GM12892 (cell line): Measurements from ENCODE around the gene NBPF9. TPM values are rescaled to one million over a fixed set of nuclear protein-coding genes. Genes with fewer than 3 reads are reported as not detected.
"Not testable (repeated sequence)": the region's sequence is repeated elsewhere in the genome, so short reads cannot be mapped to it uniquely, and the experiment has no call there.

ENCODE experiments used
- DNase-seq: peaks from one replicate; pipeline ENCODE4 v3.0.0; 2011; ENCODE audit not compliant: insufficient read length
- FAIRE-seq: peaks from 2 replicates; lab custom pipeline; 2011; peaks lifted over from hg19 to GRCh38; lab: Jason Lieb, UNC
- polyA plus RNA-seq: library from polyadenylated mRNA; unstranded; fragments of >200 nt; gene quantifications from one replicate; pipeline ENCODE4 v1.2.1, GENCODE V29; 2012; ENCODE audit warnings: missing spikeins, inconsistent platforms; ENCODE audit not compliant: missing spikeins

NBPF9 gene, protein sequence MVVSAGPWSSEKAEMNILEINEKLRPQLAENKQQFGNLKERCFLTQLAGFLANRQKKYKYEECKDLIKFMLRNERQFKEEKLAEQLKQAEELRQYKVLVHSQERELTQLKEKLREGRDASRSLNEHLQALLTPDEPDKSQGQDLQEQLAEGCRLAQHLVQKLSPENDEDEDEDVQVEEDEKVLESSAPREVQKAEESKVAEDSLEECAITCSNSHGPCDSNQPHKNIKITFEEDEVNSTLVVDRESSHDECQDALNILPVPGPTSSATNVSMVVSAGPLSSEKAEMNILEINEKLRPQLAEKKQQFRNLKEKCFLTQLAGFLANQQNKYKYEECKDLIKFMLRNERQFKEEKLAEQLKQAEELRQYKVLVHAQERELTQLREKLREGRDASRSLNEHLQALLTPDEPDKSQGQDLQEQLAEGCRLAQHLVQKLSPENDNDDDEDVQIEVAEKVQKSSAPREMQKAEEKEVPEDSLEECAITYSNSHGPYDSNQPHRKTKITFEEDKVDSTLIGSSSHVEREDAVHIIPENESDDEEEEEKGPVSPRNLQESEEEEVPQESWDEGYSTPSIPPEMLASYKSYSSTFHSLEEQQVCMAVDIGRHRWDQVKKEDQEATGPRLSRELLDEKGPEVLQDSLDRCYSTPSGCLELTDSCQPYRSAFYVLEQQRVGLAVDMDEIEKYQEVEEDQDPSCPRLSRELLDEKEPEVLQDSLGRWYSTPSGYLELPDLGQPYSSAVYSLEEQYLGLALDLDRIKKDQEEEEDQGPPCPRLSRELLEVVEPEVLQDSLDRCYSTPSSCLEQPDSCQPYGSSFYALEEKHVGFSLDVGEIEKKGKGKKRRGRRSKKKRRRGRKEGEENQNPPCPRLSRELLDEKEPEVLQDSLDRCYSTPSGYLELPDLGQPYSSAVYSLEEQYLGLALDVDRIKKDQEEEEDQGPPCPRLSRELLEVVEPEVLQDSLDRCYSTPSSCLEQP (N-terminal part only)
- 12.3 TPM for polyA plus RNA-seq

DNA sequence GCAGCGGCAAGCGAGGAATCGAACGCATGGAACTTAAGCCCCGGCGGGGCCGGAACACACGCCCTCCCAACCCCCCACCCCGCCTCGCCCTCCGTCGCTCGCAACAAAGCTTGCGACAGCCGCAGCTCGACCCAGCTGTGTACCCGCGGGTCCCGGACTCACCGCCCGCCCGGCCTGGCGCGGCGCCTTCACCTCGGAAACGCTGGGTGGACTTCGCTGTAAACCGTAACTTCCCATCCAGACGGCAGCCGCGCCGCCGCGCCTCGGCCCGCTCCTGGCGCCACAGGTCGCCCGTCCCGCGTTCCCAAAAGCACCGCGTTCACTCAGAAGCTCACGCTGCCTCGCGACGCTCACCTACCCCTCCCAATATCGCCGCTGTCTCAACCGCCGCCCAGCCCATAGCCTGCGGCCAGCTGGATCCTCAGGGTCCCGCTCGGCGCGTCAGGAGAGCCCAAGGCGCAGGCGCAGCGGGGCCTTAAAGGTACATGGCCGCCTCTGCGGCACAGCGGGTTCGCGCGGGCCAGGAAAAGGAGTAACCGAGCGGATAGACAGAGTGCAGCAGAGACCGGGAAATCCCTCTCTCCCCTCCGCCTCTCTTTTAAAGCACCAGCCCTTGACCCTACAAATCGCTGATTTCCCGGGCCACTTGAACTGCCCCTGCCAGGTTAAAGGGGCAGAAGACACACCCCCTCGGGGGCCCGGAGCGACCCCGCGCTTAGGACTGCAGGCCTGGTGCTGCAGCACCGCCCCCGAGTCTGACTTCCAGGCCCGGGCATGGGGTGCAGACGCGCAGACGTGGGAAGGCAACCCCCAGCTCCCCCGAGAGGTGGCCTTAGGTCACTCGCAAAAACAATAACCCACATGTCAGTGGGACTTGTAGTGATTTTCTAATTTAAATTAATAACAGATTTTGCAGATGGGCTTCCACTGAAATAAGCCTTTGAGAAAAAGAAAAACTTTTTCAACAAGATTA lies at the start of gene NBPF9:
Gene NBPF9 (minus strand): TSS at position 443 of the 973 bp plus-strand sequence. CDS start 21,412 bp downstream, outside the sequence.
- peak; percentile 84 for FAIRE-seq
- not testable (repeated sequence) for DNase-seq

DNA sequence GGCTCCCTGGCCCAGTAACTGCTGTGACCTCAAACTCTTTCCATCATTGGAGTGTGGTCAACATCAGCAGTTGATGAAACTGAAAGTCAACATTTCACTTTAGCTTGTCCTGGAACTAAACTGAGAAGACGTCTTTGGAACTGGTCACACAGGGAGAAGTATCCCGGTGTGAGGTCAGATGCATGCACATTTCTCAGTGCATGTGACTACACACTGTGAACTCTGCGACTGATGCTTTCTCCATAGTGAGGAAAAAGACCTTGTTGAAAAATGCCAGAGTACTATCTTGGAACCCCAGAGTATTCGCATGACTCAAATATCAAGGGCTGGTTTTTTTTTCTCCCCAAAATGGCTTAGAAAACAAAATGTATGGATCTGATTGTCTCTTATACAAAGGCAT lies 46.6 kb upstream of the NBPF9 start:
- not testable (repeated sequence) for FAIRE-seq, DNase-seq

DNA sequence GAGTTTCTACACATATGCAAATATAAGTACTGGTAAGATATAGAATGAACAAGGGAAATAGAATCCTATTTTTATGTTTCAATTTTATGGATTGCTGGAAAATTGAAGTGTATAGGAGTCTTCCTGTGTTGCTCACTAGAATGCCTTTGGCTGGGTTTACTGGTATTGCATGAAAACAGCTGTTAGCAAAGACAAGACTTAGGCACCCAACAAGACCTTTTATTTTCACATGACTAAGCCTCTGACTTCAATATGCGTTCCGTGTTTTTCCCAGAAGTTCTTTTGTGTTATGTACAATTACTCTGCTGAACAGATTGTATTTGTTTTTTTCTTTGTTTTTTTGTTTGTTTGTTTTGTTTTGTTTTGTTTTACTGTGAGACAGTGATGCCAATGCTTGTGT lies 34.2 kb upstream of the NBPF9 start:
- DNase-seq, FAIRE-seq: not testable (repeated sequence)

DNA sequence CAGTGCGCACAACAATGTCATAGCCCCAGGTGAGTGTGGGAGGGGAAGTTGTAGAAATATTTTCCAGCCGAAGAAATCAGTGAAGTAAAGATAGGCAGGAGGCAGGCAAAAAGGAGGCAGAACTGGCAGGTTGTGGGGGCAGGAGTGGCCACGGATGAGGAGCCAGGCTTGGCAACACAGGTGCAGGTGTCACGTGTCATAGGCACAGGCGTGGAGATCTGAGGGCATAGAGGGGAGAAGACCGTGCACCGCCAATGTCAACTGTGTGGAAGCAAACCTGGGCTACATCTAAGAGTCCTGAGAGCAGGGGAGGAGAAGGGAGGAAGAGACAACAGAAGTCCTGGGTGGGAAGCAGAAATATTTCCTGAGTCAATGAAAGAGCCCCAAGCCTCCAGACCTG lies 27.6 kb upstream of the NBPF9 start:
- not testable (repeated sequence) for DNase-seq, FAIRE-seq

DNA sequence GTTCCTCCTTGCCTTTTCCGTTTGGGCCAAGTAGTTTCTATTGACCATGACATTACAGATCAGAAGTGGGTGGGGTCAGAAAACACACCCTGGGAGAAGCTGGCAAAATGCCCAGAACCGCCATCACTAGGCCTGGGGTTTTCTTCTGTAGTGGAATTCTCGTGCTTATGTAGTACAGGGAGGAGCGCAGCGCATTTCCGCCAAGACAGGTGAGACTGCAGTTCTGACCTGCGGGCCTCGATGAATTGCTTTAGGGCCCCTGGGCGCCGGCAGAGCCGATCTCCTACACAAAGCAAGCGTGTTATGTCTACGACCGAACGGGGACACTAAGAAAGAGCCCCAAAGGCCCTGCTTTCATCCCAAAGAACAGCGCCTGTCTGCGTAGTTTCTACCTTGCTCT lies 25.9 kb upstream of the NBPF9 start:
- not testable (repeated sequence) for FAIRE-seq, DNase-seq

- DNase-seq, FAIRE-seq: not testable (repeated sequence)
Measured at GRCh38 chr1:149126555-149127145, 23.3 kb upstream of the NBPF9 start.

- FAIRE-seq, DNase-seq: not testable (repeated sequence)
Measured at GRCh38 chr1:149123948-149124926, 20.9 kb upstream of the NBPF9 start.

- FAIRE-seq = not testable (repeated sequence)
Measured at GRCh38 chr1:149112828-149113227, 9.5 kb upstream of the NBPF9 start.

DNA sequence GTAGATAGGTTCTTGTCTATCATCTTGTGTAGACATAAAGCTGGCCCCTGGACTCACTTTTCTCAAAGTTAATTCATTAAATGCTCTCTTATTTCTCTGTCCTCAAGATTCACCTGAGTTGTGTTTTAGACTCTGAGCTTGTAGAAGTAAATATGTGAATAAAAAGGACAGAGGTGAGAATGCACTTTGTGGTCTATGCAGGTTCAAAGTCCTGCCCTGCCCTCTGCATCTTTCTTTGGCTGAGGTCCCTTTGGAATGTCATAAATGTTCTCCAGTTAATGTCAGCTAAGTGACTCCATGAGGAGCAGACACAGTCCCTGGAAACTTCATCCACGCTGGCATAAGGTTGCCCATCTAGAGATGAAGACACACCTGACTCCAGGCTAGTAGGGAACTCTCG lies 7.0 kb upstream of the NBPF9 start:
- not testable (repeated sequence) for DNase-seq, FAIRE-seq

More at GRCh38 chr1:149112828-149113227, 9.5 kb upstream of the NBPF9 start:
- DNase-seq = not testable (repeated sequence)

- DNase-seq, FAIRE-seq: not testable (repeated sequence)
Measured at GRCh38 chr1:149102574-149102973, 777 bp downstream of the NBPF9 start.

- FAIRE-seq, DNase-seq: not testable (repeated sequence)
Measured at GRCh38 chr1:149098276-149098675, 5.1 kb downstream of the NBPF9 start.

- DNase-seq, FAIRE-seq: not testable (repeated sequence)
Measured at GRCh38 chr1:149093155-149093554, 10.2 kb downstream of the NBPF9 start.

- FAIRE-seq = not testable (repeated sequence)
Measured at GRCh38 chr1:149075505-149076127, 27.7 kb downstream of the NBPF9 start.

DNA sequence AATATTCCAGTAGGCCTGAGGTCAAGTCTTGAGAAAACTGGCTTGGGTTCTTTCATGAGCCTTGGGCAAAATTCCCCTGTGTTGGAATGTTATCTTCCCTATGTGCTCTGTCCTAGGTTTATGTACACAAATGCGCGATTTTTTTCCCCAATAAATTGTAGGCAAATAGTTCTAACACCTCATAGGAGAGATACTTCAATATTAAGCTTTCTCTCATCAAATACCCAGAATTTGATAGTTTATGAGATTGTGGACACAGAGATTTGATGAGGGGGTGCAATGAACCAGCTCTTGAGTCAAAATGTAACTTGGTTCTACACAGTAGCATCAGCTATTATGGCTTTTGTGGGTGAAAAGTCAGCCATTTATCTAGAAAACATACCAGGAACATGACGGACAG lies 38.7 kb downstream of the NBPF9 start:
- not testable (repeated sequence) for FAIRE-seq, DNase-seq

More at GRCh38 chr1:149075505-149076127, 27.7 kb downstream of the NBPF9 start:
- not testable (repeated sequence) for DNase-seq

DNA sequence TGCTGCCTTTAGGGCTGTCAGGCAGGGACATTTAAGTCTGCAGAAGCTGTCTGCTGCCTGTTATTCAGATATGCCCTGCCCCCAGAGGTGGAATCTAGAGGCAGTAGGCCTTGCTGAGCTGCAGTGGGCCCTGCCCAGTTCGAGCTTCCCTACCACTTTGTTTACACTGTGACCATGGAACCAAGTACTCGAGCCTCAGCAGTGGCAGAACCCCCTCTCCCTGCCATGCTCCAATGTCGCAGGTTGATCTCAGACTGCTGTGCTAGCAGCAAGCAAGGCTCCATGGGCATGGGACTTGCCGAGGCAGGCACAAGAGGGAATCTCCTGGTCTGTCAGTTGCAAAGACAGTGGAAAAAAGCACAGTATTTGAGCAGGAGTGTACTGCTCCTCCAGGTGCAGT lies 60.3 kb downstream of the NBPF9 start:
- DNase-seq, FAIRE-seq: not testable (repeated sequence)

DNA sequence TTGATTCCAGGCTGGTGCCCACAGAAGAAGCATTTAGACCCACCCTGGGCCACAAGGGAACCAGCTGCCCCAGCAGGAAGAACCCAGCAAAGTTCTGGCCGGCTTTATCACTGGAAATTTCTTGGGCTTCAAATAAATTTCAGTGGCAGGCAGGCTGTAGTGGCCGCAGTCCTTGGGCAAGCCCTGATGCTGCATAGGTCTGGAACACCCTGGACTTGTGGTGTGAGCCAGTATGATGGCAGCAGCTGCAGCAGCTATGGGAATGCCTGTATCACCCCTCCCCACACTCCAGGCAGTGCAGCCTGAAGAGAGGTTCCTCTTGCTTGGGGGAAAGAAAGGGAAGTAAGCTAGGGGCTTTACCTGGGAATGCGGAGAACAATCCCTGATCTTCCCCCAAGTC lies 69.4 kb downstream of the NBPF9 start:
- not testable (repeated sequence) for FAIRE-seq, DNase-seq

- DNase-seq = not testable (repeated sequence)
Measured at GRCh38 chr1:149024327-149024726, 79.0 kb downstream of the NBPF9 start.

More at GRCh38 chr1:149024327-149024726, 79.0 kb downstream of the NBPF9 start:
- not testable (repeated sequence) for FAIRE-seq
